Esophagus squamous epithelium (tissue), 5 donors: ENCODE results near the gene OGFR. TPM values are rescaled to one million over a fixed set of nuclear protein-coding genes. Genes with fewer than 3 reads are reported as not detected.
"Not testable (repeated sequence)": the region's sequence is repeated elsewhere in the genome, so short reads cannot be mapped to it uniquely, and the experiment has no call there.

Experiments used
- DNase-seq: peaks from one replicate; lab custom pipeline; 2025; lab: John Stamatoyannopoulos, UW
- H3K27ac ChIP-seq, 4 donors: fragments of 200-600 bp; sonication (generic); one replicate each; pipeline ENCODE4 v1.5.1; 2016 to 2019; ENCODE audit warnings: mild to moderate bottlenecking in 1 of 4
- H3K27me3 ChIP-seq, 4 donors: fragments of 200-600 bp; sonication (generic); 1 replicate in 3 of 4; 2 replicates in 1 of 4; pipeline versions ENCODE4 v1.5.1 to v1.6.0; 2017 to 2021; ENCODE audit warnings: antibody characterized with exemption in 1 of 4
- H3K36me3 ChIP-seq, 3 donors: fragments of 200-600 bp; sonication (generic); one replicate each; pipeline ENCODE4 v1.5.1; 2016 to 2019
- H3K4me1 ChIP-seq, 3 donors: fragments of 200-600 bp; sonication (generic); one replicate each; pipeline ENCODE4 v1.5.1; 2017 to 2019
- H3K4me3 ChIP-seq, 4 donors: fragments of 200-600 bp; sonication (generic); 1 replicate in 3 of 4; 2 replicates in 1 of 4; pipeline ENCODE4 v1.5.1; 2016 to 2019; ENCODE audit warnings: mild to moderate bottlenecking in 2 of 4, moderate library complexity in 1 of 4
- H3K9me3 ChIP-seq, 3 donors: fragments of 200-600 bp; sonication (generic); one replicate each; pipeline ENCODE4 v1.5.1; 2016 to 2019
- CTCF ChIP-seq, 6 experiments: fragments of 450-650 bp in 4 of 6; fragments of 200-600 bp in 2 of 6; sonication (generic) in 2 of 6; IDR thresholded peaks; one replicate each; pipeline ENCODE4 v1.5.1; 2016 to 2019; ENCODE audit warnings: antibody characterized with exemption in 6 of 6, mild to moderate bottlenecking in 4 of 6, moderate library complexity in 4 of 6
- POLR2A ChIP-seq, 4 donors: fragments of 450-650 bp; IDR thresholded peaks; one replicate each; pipeline ENCODE4 v1.6.1; 2017; ENCODE audit warnings: antibody characterized with exemption in 4 of 4, mild to moderate bottlenecking in 4 of 4, moderate library complexity in 3 of 4
- whole genome bisulfite sequencing, 2 donors: methylation state at CpG; one replicate each; pipeline ENCODE4 v1.1.5; 2018; 5-methylcytosine and 5-hydroxymethylcytosine counted together
- intact Hi-C: fragments of 100-400 bp; cut with DNase I; formaldehyde crosslinking; loops from one replicate; pipeline ENCODE4 v1.15.0; 2022
- total RNA-seq, 4 donors: library from RNA; depleted of rRNA; stranded (reverse); fragments of >200 nt; gene quantifications; one replicate each; pipeline ENCODE4 v1.1.0, GENCODE V29; 2016
- donor health status: DM: yes; HTN: yes; CAD: no.

OGFR gene
- total RNA-seq, 4 donors from 2014 or later, result 19.1 to 41.4 (median 27.3) TPM

- Histone ChIP-seq H3K4me3 (no peak overlapping the region), H3K36me3 (peaks cover 0 to 34% (median 0%) of the 10 kb centered on the region in 3 donors), H3K27ac (no peak overlapping the region), H3K9me3 (no peaks in the 10 kb centered on the region), H3K4me1 (no peaks in the 10 kb centered on the region), H3K27me3 (no peaks in the 10 kb centered on the region)
- intact Hi-C loops, result no loop called here
- WGBS, 2 donors, result 87 to 92% methylated on average over 15 to 19 of the region's 19 CpGs
- DNase-seq, result no peak
- TF ChIP-seq POLR2A (IDR thresholded peaks at IDR 0.05), result no peak
- no peak for TF ChIP-seq CTCF (IDR thresholded peaks at IDR 0.05)
Measured at GRCh38 chr20:62846166-62846890, 41.7 kb downstream of the OGFR start.

GRCh38 chr20:62848917-62849316 is 44.3 kb downstream of the OGFR start:
- H3K9me3 ChIP-seq, H3K4me1 ChIP-seq, intact Hi-C loops, H3K27ac ChIP-seq, DNase-seq, H3K4me3 ChIP-seq, H3K27me3 ChIP-seq: not testable (repeated sequence)
- WGBS, 2 donors, result 90% methylated on average over 7 of the region's 7 CpGs
- peaks cover 0 to 58% (median 6%) of the 10 kb centered on the region in 3 donors for H3K36me3 ChIP-seq

DNA sequence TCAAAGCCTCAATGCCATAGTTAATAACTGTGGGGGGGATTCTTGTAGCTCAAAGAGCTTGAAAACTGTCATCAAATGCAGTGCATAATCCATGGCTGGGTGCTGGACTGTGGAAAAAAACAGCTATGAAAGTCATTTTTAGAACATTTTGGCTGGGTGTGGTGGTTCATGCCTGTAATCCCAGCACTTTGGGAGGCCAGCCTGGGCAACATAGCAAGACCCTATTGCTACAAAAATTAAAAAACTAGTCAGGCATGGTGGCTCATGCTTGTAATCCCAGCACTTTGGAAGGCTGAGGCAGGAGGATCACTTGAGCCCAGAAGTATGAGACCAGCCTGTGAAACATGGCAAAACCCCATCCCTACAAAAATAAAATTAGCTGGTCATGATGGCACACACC is 44.8 kb downstream of the OGFR start:
- Histone ChIP-seq H3K27me3 (no peaks in the 10 kb centered on the region), H3K4me1 (no peaks in the 10 kb centered on the region), H3K36me3 (peaks cover 0 to 63% (median 6%) of the 10 kb centered on the region in 3 donors), H3K9me3 (no peaks in the 10 kb centered on the region), H3K4me3 (no peak overlapping the region), H3K27ac (no peak overlapping the region)
- intact Hi-C loops, result no loop called here
- no peak for DNase-seq
- TF ChIP-seq POLR2A (IDR thresholded peaks at IDR 0.05) (no peak), CTCF (IDR thresholded peaks at IDR 0.05) (no peak)

DNA sequence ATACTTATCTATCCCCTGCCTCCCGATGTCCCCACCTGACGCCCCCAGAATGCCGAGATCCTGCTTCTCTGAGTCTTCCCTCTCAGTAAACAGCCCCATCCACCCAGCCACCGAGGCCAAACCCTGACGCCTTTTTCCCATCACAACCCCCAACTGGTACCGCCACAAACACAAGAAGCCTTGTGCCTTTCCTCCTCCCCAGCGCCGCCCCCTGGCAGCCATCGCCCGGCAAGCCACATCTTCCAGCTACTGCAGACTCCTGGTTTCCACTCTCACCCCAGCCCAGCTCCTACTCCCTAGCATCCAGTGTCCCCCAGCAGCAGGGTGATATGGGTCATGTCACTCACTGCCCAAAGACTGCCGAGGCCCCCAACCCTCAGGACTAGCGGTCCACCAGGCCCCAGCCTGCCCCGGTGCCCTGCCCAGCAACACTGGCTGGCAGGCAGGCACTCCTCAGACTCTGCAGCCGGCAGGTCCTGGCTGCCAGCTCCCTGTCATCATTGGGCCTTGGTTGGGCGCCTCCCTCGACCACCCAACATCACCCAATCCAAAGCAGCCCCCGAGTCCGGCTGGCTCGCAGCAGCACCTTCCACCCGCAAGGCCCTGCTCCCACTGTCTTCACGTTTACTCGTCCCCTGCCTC is 45.8 kb downstream of the OGFR start:
- Histone ChIP-seq H3K4me1 (no peaks in the 10 kb centered on the region), H3K9me3 (no peaks in the 10 kb centered on the region), H3K4me3 (no peak overlapping the region), H3K27me3 (no peaks in the 10 kb centered on the region), H3K27ac (no peak overlapping the region), H3K36me3 (peaks cover 0 to 64% (median 6%) of the 10 kb centered on the region in 3 donors)
- intact Hi-C loops, result no loop called here
- TF ChIP-seq POLR2A (IDR thresholded peaks at IDR 0.05) (no peak), CTCF (IDR thresholded peaks at IDR 0.05) (no peak)
- no peak for DNase-seq
- 90 to 96% methylated on average over 14 to 16 of the region's 22 CpGs for WGBS, 2 donors

DNA sequence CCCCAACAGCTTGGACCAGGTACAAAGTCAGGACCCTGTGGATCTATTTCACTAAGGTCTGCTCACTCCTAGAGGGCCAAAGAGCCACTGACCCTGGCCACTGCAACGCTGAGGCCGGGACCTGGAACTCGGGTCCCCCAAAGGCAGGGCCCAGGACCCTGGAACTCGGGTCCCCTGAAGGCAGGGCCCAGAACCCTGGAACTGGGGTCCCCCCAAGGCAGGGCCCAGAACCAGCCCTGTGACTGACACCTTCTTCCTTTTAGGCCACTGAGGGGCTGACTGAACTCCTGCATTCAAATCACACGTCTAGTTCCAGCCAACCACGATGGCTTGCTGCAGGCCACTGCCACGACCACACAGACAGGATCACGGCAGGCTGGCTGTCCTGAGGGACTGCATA is 47.6 kb downstream of the OGFR start:
- H3K4me3 ChIP-seq, result no peak overlapping the region
- DNase-seq, result no peak
- intact Hi-C loops, result no loop called here
- H3K36me3 ChIP-seq, result peaks cover 0 to 73% (median 6%) of the 10 kb centered on the region in 3 donors
- H3K4me1 ChIP-seq, result peaks cover 0 to 7% (median 3%) of the 10 kb centered on the region in 3 donors
- 68% methylated on average over 2 of the region's 8 CpGs; no CpG with 5 or more reads in 1 of the 2 donors for WGBS, 2 donors
- H3K9me3 ChIP-seq, result no peaks in the 10 kb centered on the region
- H3K27ac ChIP-seq, result no peak overlapping the region
- H3K27me3 ChIP-seq, result no peaks in the 10 kb centered on the region
- TF ChIP-seq POLR2A (IDR thresholded peaks at IDR 0.05) (no peak), CTCF (IDR thresholded peaks at IDR 0.05) (no peak)
